ENCODE results near the gene WNK2. TPM values are rescaled to one million over a fixed set of nuclear protein-coding genes. Genes with fewer than 3 reads are reported as not detected.

WNK2 gene
- total RNA-seq, 3 donors from 2014 or later: 2.7 to 3.3 (median 3.0) TPM

DNA sequence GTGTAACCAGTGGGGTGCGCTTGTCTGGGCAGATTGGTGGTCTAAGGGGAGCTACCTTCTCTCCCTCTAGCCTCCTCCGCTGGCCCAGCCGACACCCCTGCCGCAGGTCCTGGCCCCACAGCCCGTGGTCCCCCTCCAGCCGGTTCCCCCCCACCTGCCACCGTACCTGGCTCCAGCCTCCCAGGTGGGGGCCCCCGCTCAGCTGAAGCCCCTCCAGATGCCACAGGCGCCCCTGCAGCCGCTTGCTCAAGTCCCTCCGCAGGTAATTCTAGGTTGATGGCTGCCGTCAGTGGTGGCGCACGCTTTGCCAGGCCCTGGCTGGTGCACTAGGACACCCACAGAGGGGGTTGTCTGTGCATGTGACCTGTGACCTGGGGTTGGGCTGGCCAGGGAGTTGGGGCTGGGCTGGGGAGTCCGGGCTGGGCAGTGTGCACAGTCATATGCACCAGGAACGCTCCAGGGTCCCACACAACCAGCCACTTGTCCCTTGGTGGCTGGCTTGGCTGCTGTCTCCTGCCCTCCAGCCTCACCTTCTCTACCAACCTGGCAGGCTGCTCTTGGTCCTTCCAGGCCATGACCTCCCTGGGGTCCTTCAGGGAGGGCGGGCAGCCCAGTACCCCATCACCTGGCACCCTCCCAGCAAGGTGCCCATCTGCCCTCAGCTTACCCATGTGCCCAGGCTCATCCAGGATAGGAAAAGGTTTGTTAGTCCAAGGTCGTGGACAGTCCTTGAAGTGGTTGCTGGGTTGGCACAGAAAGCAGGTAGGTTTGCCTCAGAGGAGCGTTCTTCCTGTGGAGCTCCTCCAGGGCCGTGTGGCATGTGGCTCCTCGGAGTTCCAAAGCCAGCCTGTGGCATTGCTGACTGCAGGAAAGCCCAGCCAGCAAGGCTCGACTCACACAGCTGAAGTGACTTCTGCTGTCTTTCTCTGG is 73.2 kb downstream of the WNK2 start:
- DNase-seq: peak; percentile 0
- ATAC-seq: no peak
- H3K4me3 Mint-ChIP-seq: no peak overlapping the region
- H3K4me1 Mint-ChIP-seq (ENCODE audit: low read depth): no peaks in the 10 kb centered on the region
- H3K27me3 Mint-ChIP-seq (ENCODE audit: low read depth): no peaks in the 10 kb centered on the region
- no peaks in the 10 kb centered on the region for H3K9me3 Mint-ChIP-seq
- no peaks in the 10 kb centered on the region for H3K36me3 Mint-ChIP-seq (ENCODE audit: insufficient read depth)

DNA sequence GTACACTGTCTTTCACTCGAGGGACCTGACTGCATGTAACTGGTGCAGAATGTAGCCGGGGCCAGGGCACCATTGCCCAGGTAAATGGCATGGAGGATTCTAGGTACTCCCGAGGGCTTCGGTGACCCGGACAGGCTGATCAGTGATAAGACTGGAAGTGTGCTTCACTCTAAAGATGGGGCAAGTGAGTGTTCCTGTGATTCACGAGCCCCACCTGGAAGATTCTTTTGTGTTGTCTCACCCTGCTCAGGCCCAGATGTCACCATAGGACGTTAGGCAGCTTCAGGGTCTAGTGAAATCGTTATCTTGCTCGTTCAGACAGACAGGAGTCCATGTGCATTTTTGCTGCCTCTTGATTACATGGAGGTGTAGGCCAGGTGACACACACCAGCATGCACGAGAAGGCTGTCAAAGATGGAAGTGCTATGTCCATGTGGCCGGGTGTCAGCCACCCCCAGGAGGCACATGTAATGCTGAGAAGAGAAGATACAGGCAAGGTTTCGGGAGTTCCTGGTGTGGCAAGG is 73.9 kb downstream of the WNK2 start:
- Mint-ChIP-seq H3K4me3 (no peak overlapping the region), H3K4me1 (ENCODE audit: low read depth) (no peaks in the 10 kb centered on the region), H3K27me3 (ENCODE audit: low read depth) (no peaks in the 10 kb centered on the region), H3K36me3 (ENCODE audit: insufficient read depth) (no peaks in the 10 kb centered on the region), H3K9me3 (no peaks in the 10 kb centered on the region)
- no peak for ATAC-seq
- no peak for DNase-seq

DNA sequence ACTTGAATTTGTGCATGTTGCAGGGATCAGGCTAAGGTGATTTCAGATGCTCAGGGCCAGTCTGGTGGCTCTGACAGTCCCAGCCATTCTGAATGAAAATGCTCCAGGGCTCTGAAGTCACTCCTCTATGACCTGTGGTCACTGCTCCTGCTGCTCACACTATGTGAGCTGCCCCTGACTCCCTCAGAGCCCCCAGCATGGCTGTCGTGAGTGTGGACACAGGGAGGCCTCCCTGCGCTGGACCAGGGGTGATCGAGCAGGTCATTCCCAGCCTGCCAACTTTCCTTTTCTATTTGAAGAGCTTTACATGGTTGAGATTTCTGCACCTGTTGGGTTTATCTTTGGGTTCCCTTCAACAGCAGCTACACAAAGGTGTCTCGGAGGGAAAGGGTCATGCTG is 74.5 kb downstream of the WNK2 start:
- no peak overlapping the region for H3K4me3 Mint-ChIP-seq
- no peaks in the 10 kb centered on the region for H3K9me3 Mint-ChIP-seq
- no peaks in the 10 kb centered on the region for H3K4me1 Mint-ChIP-seq (ENCODE audit: low read depth)
- ATAC-seq (no peak), DNase-seq (no peak)
- no peaks in the 10 kb centered on the region for H3K36me3 Mint-ChIP-seq (ENCODE audit: insufficient read depth)
- H3K27me3 Mint-ChIP-seq (ENCODE audit: low read depth): no peaks in the 10 kb centered on the region

DNA sequence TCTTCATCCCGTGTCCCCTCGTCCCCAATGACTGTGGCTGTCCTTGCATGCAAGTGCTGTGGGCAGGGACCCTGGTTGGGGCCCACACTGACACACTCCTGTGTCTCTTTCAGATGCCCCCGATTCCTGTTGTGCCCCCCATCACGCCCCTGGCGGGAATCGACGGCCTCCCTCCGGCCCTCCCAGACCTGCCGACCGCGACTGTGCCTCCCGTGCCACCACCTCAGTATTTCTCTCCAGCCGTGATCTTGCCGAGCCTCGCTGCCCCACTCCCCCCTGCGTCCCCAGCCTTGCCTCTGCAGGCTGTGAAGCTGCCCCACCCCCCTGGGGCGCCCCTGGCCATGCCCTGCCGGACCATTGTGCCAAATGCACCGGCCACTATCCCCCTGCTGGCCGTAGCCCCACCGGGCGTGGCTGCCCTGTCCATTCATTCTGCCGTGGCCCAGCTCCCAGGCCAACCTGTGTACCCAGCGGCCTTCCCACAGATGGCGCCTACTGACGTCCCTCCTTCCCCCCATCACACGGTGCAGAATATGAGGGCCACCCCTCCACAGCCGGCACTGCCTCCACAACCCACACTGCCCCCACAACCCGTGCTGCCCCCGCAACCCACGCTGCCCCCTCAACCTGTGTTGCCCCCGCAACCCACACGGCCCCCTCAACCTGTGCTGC is 75.0 kb downstream of the WNK2 start:
- H3K27me3 Mint-ChIP-seq (ENCODE audit: low read depth): no peaks in the 10 kb centered on the region
- H3K9me3 Mint-ChIP-seq: no peaks in the 10 kb centered on the region
- H3K36me3 Mint-ChIP-seq (ENCODE audit: insufficient read depth): no peaks in the 10 kb centered on the region
- H3K4me3 Mint-ChIP-seq: no peak overlapping the region
- H3K4me1 Mint-ChIP-seq (ENCODE audit: low read depth): no peaks in the 10 kb centered on the region
- DNase-seq (peak; percentile 2), ATAC-seq (no peak)

DNA sequence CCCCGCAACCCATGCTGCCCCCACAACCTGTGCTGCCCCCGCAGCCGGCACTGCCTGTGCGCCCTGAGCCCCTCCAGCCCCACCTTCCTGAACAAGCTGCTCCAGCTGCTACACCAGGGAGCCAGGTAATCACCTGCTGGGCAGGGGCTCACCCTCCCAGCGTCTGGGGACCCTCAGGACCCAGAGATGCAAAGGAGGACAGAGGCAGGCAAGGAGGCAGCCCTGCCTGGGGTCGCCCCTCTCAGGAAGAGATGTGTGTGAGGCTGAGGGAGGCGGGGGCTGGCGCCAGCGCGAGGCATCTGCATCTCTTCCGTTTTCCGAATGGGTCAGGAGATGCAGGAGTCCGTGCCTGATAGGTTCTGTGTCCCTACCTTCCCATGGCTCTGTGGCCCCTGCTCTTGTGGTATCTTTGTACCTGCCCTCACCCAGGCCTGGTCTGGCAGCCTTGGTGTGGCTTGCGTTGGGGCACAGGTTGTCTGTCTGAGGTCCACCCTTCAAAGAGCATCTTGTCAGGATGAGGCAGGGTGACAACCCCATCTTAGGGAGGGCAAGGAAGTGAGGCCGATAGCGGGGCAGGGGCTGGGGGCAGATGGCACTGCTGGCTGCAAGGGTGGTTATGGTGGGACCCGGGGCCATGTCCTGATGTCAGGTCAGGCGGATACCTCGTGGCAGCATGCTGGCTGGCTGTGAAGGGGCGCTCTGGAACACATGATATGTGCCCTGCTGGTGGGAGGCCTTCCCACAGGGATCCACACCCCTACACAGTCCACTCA is 75.7 kb downstream of the WNK2 start:
- DNase-seq: peak; percentile 3
- H3K4me1 Mint-ChIP-seq (ENCODE audit: low read depth): no peaks in the 10 kb centered on the region
- no peak for ATAC-seq

DNA sequence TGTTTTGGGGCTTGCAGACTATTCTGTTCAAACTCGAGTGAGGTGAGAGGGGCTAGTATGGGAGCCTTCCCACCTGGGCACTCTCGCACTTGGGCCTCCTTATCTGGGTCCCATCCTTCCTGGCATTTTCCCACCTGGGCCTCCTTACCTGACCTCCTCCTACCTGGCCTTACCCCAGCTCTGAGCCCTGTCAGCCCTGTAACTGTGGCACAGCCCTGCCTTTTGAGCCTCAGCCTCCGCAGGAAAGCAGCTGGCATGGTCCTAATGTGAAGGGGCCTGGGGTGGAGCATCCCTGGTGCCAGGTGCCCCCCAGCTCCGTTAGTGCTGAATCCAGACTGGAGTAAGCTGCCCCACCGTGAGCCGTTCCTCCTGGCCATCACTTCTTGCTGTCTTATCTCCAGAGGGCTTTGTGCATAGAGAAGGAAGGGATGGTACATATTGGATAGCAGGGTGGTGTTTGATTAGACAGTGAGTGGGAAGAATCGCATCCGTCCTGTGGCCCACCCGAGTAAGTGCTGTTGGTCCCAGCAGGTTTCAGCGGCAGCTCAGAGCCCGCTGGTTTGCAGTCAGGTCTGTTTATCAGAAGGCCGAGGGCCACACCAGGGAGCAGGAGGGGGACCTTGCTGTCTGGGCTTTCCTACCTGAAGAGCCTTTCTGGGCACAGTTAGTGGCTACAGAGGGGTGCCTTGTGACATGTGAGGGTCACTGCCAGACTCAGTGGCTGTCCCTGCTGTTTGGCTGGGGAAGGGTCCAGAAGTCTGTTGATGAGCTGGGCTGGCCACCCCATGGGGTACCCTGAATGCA is 76.5 kb downstream of the WNK2 start:
- no peaks in the 10 kb centered on the region for H3K27me3 Mint-ChIP-seq (ENCODE audit: low read depth)
- no peak overlapping the region for H3K4me3 Mint-ChIP-seq
- no peaks in the 10 kb centered on the region for H3K4me1 Mint-ChIP-seq (ENCODE audit: low read depth)
- no peaks in the 10 kb centered on the region for H3K36me3 Mint-ChIP-seq (ENCODE audit: insufficient read depth)
- DNase-seq: no peak
- no peak for ATAC-seq
- H3K9me3 Mint-ChIP-seq: no peaks in the 10 kb centered on the region

More for the DNA sequence above, 75.7 kb downstream of the WNK2 start:
- Mint-ChIP-seq H3K27me3 (ENCODE audit: low read depth) (no peaks in the 10 kb centered on the region), H3K36me3 (ENCODE audit: insufficient read depth) (no peaks in the 10 kb centered on the region), H3K4me3 (no peak overlapping the region), H3K9me3 (no peaks in the 10 kb centered on the region)

DNA sequence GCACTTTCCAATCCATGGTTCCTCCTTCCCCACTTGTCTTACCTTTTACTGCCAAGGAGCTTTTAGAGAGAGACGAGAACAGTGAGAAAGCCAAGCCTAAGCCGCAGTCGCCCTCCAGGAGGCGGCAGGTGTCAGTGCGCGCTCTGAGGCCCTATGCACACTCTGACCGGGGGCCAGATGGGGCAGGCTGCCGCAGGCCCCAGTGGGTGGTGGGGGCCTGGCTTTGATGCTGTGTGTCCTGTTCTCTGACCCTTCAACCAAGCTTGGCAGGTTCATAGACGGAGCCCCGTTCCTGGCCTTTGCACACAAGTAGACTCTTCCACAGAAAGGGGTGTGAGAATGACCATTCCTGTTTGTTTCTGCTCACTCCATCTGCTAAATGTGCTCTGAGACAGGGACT is 77.3 kb downstream of the WNK2 start:
- Mint-ChIP-seq H3K4me3 (no peak overlapping the region), H3K27me3 (ENCODE audit: low read depth) (no peaks in the 10 kb centered on the region), H3K36me3 (ENCODE audit: insufficient read depth) (no peaks in the 10 kb centered on the region), H3K4me1 (ENCODE audit: low read depth) (no peaks in the 10 kb centered on the region), H3K9me3 (no peaks in the 10 kb centered on the region)
- DNase-seq (no peak), ATAC-seq (no peak)

DNA sequence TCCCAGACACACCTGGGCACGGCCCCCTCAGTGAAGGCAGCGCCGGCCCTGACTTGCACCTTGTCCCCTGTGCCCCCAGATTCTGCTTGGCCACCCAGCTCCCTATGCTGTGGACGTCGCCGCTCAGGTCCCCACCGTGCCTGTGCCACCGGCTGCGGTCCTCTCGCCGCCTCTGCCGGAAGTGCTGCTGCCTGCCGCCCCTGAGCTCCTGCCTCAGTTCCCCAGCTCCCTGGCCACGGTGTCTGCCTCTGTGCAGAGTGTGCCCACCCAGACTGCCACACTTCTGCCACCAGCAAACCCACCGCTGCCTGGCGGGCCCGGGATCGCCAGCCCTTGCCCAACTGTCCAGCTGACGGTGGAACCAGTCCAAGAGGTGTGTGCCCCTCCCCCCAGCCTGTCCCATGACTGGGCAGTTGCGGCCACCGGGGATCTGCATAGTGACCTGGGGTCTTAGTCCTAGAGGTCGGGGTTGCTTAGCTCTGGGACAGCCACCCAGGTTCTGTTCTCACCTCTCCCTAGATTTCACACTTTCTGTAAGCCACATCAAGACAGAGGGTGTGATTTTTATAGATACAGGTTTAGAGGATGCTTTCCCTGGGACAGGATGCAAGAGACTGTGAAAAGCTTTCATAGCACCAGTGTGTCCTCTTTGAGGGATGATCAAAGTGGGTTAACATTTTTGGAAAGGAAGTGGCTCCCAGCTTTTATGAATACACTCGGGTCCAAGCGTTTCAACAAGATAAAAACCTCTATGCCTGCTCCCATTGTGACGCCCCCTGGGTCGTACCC is 78.0 kb downstream of the WNK2 start:
- no peak for ATAC-seq
- Mint-ChIP-seq H3K9me3 (no peaks in the 10 kb centered on the region), H3K27me3 (ENCODE audit: low read depth) (no peaks in the 10 kb centered on the region), H3K4me3 (no peak overlapping the region), H3K36me3 (ENCODE audit: insufficient read depth) (no peaks in the 10 kb centered on the region), H3K4me1 (ENCODE audit: low read depth) (no peaks in the 10 kb centered on the region)
- DNase-seq: no peak

DNA sequence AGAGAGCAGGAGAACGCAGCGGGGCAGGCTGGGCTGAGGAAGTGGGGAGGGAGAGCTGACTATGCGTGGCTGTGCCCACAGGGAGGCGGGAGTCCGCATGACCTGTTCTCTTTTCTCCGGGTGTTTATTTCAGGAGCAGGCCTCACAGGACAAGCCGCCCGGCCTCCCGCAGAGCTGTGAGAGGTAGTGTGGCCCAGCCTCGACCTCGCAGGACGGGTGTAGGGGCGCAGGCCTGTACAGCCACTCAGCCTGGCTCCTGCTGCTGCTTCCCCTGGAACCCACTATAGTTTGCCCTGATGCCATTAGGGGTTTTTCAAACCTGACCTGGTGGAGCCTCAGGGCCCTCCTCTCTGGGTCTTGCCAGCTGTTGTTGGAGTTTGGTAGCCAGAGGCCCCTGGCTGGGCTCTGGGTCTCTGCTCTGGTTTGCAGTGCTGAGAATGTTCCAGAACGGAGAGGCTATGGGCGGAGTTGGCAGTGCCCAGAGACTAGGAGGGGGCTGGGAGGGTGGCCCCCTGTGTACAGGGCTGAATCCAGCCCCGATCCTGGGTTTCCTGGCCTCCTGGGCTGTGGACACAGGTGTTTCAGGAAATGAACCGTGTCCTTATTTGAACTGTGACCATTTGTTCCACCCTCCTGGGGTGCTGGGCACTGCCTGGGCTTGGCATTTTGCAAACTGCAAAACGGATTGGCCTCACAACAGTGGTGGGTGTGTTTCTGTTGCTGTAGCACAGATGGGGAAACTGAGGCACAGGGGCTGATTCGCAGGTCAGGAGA is 78.8 kb downstream of the WNK2 start:
- Mint-ChIP-seq H3K4me1 (ENCODE audit: low read depth) (peaks cover 3% of the 10 kb centered on the region), H3K27me3 (ENCODE audit: low read depth) (peaks cover 2% of the 10 kb centered on the region), H3K36me3 (ENCODE audit: insufficient read depth) (no peaks in the 10 kb centered on the region), H3K9me3 (no peaks in the 10 kb centered on the region), H3K4me3 (no peak overlapping the region)
- no peak for DNase-seq
- no peak for ATAC-seq

DNA sequence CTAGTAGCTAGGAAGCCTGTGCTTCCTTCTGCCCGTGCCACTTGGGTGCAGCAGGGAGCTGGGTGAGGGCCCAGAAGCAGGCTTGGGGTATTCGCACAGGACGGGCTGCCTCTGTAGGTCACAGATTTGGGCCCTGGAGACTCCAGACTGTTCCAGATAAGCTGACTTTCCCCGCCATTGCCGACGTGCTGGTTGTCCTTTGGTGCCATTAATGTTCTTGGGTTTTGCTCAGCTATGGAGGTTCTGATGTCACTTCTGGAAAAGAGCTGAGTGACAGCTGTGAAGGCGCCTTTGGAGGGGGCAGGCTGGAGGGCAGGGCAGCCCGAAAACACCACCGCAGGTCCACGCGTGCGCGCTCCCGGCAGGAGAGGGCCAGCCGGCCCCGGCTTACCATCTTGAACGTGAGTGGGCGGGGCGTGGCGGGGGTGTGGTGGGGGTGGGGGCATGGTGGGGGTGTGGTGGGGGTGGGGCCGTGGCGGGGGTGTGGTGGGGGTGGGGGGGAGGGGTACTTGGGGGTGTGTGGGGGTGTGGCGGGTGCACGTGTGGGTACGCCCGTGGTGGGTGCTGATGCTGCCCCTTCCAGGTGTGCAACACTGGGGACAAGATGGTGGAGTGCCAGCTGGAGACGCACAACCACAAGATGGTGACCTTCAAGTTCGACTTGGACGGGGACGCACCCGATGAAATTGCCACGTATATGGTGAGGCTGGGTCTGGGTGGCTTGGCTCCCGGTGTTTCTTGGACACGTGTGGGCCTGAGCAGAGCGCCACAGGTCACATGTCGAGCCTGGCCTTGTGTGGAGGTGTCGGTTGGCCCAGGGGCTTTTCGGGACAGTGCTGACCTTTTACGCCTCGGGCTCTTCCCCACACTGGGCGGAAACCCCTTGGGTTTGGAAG is 79.6 kb downstream of the WNK2 start:
- H3K4me3 Mint-ChIP-seq: no peak overlapping the region
- no peaks in the 10 kb centered on the region for H3K36me3 Mint-ChIP-seq (ENCODE audit: insufficient read depth)
- peaks cover 2% of the 10 kb centered on the region for H3K27me3 Mint-ChIP-seq (ENCODE audit: low read depth)
- DNase-seq (no peak), ATAC-seq (no peak)
- no peaks in the 10 kb centered on the region for H3K9me3 Mint-ChIP-seq
- peaks cover 5% of the 10 kb centered on the region for H3K4me1 Mint-ChIP-seq (ENCODE audit: low read depth)

DNA sequence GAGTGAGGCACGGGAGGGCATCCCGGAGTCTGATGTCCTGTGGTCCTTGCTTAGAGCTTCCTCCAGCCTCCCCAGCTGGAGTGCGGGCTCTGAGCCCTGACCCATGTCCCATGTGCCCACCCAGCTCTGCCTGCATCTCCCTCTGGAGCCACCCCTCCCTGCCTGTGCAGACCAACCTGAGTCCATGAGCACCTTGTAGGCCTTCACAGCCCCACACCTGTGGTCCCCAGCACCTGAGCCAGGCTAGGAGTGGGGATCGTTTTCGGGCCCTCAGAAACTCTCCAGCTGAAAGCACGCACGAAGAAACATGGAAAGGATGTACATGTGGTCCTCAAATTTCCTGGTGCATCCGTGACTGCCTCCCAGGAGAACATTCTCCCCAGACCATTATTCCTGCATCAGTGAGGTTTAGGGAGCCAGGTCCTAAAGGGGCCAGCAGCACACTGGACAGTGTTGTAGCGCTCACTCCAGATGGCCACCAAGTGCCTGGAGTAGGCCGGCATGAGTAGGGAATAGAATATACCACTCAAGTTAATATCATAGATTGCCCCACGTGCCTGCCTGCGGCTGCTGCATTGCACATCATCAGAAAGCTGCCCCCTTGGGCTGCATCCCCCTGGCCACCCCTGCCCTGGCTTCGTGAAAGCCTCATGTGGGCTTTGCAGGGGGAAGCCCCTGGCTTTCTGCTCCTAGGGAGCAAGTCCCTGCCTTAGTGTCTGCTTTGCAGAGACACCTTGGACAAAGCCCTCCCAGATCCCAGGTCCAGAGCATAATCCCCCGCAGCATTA is 80.6 kb downstream of the WNK2 start:
- ATAC-seq (no peak), DNase-seq (no peak)
- Mint-ChIP-seq H3K27me3 (ENCODE audit: low read depth) (peaks cover 2% of the 10 kb centered on the region), H3K4me3 (no peak overlapping the region), H3K9me3 (no peaks in the 10 kb centered on the region), H3K36me3 (ENCODE audit: insufficient read depth) (no peaks in the 10 kb centered on the region), H3K4me1 (ENCODE audit: low read depth) (peaks cover 12% of the 10 kb centered on the region)

Measured in activated T-cell treated with anti-CD3 and anti-CD28 coated beads, Interleukin-2, amount 50 U/mL, for 4 hours (primary cell).